Activated CD8-positive, alpha-beta memory T cell treated with anti-CD3 and anti-CD28 coated beads for 48 hours (primary cell): ENCODE results near the gene DCC.
"Not testable (repeated sequence)": the region's sequence is repeated elsewhere in the genome, so short reads cannot be mapped to it uniquely, and the experiment has no call there.

Experiments used
- DNase-seq, 3 experiments: peaks; one replicate each; pipeline ENCODE4 v3.0.0-alpha.2; 2020; ENCODE audit warnings: low read depth in 2 of 3, low spot score in 2 of 3

The DCC gene

DNA sequence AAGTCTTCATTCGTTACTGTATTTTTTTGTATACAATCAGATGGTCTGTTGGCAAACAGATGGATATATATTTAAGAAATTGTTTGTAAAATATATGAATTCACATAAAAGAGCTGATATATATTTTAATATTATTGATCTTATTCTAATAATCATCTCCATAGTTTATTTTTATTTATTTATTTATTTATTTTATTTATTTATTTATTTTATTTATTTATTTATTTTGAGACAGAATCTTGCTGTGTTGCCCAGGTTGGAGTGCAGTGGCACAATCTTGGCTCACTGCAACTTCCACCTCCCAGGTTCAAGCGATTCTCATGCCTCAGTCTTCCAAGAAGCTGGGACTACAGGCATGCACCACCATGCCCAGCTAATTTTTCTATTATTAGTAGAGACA lies 1128.2 kb downstream of the DCC start:
- DNase-seq, result not testable (repeated sequence)

DNA sequence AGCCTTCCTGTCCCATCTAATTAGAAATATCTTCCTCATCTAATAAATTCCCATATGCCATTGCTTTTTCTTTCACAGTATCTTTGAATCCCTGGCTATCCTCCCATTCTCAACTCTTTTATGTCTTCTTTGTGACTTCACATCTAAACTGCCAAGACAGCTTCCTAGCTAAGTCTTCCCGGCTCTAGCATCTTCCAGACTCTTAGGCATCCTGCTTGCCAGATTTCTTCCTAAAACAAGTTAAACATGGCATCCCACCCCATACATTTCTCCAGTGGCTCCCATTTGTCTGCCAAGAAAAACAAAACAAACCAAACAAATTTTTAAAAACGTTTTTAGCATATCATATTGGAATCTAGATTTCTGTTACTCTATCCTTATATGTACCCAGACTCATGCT lies 1132.5 kb downstream of the DCC start:
- no peak for DNase-seq

DNA sequence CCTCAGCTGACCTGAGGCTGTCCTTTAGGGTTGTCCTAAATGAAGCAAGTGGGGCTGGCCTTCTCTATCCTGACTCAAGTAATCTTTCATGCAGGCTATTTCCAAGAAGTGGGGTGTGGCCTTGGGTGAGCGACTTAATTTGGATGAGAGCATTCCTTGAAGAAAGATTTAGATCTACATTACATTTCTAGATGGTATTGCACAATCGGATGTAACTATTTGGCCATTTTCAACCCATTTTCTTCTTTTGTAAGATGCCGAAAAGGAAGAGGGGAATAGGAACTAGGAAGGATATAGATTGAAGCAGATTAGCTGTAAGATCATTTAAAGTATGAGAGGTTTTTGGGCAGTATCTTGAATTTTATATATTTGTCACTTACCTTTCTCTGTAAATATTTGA lies 1138.2 kb downstream of the DCC start:
- DNase-seq, result no peak

DNA sequence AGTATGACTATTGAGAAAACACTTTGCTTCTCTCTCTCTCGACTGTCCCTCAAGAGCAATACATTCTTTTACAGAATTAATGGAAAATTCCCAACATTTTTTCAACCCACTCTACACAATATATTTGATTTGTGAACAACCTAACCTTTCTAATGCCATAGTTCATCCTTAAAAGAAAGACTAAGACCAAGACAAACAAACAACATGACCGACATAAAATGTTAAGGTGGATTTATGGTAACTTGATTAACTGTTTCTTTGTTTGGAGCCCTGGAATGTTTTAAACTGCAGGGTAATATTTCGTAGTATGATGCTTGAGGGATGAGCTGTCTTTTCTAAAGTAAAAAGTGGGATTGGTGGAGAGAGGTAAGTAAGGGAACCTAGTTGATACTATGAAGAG lies 1146.3 kb downstream of the DCC start:
- DNase-seq, result no peak

DNA sequence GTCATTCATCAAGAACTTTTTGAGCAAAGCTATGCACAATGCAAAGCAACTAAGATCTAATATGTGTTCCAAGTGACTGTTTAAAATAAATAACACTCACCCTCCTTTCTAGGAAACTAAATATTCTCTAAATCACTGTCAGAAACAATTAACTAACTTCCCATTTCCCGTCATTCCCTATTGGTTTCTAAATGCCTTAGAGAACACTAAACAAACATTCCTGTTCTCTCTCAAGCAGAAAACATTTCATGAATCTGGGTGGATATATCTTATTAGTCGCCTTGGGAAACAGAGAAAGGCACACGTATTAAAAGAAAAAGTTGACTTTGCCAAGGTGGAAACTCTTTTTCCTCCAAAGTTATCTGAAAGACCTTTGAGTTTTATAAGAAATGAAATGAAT lies 1149.3 kb downstream of the DCC start:
- no peak for DNase-seq

DNA sequence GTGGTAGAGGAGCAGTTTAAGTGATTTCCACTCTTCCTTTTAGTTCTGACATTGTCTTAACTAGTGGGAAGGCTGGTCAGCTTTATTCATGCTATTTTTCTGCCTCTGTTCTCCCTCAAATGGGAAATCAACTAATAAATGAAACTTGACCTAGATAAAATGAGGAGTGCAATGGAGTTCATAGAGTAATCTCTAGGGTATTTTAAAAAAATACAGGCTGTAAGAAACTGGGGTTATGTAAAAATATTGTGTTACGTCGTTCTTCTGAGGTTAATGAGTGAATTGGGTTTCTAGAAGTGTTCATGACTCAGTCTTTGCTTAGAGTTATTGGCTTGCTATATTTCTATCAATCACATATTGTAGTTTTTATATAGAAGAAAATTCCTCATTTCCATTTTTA lies 1150.0 kb downstream of the DCC start:
- no peak for DNase-seq

DNA sequence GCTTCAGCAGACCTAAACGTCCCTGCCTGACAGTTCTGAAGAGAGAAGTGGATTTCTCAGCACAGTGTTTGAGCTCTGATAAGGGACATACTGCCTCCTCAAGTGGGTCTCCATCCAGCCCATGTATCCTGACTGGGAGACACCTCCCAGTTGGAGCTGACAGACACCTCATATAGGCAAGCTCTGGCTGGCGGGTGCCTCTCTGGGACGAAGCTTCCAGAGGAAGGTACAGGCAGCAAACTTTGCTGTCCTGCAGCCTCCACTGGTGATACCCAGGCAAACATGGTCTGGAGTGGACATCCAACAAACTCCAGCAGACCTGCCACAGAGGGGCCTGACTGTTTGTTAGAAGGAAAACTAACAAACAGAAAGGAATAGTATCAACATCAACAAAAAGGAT lies 1156.0 kb downstream of the DCC start:
- no peak for DNase-seq

DNA sequence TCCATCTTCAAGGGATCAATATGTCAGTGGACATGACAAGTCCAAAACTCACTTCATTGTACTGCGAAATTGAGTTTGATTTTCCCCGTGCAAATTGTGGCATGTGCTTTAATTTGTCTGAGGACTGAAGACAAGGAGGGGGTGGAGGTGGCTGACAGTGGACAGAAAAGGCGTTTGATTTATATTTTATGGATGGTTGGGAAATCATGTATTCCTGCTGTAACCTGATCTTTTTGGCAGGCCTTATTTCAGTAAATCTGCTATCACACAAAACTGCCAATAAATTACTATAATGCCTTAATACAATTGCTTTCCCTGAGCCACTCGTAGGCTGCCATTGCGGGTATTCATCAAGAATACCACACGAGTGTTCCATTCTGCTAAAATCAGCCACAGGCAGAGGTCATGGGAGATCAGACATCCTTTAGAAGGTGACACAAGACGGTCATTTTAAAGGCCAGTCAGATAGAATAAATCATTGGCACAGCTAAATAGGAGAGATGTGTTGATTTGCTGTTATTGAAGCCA lies 1164.0 kb downstream of the DCC start:
- DNase-seq, result no peak

DNA sequence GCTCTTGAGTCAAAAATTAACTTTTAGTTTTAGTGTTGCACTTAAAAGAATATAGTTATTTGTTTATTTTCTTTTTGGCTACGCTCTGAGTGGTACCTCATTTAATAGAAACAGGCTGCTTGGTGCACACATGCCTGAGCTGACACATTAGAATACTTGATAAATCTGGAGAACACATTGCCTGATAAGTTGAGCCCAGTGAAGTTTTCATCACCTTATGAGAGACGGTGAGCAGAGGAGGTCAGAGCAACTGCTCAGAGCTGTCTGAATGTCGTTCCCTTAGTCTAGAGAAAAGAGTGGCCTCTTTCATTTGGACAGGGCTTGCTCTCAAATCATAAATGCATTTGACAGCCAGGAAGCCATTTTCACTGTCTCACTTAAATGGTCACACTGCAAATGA lies 1168.5 kb downstream of the DCC start:
- no peak for DNase-seq

DNA sequence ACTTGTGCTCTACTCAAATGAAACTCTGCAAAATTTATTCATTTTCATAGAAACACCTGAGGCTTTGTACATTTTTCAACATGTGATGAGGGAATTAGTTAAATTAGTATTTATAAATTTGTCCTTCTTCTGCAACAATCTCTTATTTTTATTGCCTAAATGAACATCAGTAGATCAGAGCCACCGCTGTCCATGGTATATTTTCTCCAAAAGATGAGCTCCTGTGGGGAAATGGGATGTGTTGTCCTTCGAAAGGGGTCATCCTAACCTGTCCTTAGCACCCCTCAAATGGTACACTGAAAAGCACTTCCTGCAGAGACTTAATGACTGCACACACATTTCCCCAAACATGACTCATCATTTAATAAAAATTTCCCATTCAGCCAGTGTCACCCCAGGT lies 1169.9 kb downstream of the DCC start:
- DNase-seq, result no peak

DNA sequence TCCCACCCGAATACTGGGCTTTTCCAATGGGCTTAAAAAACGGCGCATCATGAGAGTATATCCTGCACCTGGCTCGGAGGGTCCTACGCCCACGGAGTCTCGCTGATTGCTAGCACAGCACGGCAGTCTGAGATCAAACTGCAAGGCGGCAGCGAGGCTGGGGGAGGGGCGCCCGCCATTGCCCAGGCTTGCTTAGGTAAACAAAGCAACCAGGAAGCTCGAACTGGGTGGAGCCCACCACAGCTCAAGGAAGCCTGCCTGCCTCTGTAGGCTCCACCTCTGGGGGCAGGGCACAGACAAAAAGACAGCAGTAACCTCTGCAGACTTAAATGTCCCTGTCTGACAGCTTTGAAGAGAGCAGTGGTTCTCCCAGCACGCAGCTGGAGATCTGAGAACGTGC lies 1171.7 kb downstream of the DCC start:
- not testable (repeated sequence) for DNase-seq

DNA sequence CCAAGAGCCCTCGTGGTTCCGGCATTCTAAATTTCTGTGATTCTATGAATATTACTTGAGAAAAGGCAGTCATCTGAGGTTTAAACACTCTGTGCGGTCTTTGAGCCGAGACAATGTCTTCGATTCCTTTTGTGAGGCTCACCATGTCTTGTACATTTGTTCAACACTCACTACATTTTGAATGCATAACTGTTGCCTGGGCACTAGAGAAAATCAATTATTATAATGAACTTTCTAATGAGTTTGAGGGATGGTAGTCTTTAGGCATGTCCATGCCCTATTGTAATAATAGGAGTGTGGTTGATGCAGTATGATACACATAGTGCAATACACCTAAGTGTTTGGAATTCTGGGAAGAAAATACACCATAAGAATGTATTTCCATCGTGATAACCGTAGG lies 1181.1 kb downstream of the DCC start:
- no peak for DNase-seq

DNA sequence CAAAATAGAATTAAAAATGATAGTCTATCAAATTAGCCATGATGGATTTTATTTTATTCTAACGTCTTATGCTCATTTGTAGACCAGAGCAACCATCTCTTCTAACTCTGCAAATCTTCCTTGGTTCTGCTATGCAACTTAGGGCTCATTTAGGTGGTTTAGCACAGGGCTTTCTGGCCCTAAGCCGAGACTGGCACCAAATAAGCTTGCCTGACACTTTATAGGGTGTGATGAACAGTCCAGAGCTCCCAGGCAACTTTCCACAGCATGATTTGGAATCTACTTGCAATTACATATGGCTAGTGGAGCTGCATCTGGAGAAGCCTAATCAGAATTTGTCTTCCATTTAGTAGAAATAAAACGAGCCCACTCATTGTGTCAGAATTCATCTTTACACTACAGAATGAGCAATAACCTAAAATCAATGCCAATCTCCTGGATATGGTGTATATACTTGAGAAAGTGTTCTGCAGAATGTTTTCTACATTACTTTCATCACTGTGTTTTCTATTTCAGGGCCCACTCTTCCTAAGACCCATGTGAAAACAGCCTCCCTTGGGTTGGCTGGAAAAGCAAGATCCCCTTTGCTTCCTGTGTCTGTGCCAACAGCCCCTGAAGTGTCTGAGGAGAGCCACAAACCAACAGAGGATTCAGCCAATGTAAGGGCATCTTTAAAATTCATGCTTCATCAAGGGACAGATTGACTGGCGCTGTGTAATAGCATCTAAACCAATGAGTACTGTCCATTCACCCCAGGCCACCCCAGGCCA lies 1186.3 kb downstream of the DCC start:
- DNase-seq, result no peak

DNA sequence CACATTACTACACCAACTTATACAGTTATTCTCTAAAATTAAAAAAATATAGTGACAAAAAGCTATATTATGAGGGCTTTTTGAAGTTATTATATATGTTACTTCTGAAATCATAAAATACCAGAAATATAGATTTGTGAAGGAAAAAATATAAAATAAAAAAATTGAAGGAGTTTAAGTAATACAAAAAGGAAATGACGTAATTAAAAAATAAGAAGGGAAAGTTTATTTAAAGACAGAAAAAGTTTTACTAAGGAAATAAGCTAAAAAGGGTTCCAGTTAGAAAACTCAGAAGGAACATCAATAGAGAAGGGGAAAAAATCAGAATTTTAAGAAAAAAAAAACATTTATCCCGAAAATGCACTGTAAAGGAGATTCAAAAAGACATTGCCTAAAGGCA lies 1187.4 kb downstream of the DCC start:
- DNase-seq, result no peak

DNA sequence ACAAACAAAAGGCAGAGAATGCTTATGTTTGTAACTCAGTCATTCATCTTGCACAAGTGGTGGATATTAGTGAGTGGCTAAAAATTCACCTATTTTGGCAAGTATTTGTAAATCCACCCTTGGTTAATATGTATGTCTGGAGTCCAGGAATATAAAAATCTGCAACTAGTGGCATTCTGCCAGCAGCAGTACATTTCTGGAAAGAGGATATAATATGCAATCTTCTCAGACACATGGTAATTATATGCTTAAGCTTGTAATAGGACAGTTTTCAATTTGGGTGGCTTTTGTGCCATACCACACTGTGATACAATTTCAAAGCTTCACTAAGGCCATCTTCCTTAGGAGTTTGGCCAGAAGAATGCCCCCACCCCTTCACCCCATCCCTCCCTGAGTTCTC lies 1191.2 kb downstream of the DCC start:
- DNase-seq, result no peak

DNA sequence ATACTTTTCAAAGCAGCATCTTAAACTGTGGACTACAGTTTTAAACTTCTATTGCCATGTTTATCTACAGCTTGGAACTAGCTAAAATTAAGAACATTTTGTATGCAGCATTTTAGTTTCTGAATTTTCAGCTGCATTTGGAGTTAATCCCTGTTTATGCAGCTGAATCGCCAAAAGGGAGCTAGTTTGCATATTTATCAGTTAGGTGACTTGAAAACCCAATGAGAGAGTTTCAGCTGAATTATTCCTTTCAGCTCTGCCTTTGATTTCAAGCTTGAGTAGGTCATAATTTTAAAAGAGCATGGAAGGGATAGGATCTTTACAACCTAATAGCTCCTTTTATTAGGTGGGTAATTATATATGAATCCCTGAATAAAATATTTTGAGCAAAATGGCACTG lies 1191.9 kb downstream of the DCC start:
- no peak for DNase-seq

DNA sequence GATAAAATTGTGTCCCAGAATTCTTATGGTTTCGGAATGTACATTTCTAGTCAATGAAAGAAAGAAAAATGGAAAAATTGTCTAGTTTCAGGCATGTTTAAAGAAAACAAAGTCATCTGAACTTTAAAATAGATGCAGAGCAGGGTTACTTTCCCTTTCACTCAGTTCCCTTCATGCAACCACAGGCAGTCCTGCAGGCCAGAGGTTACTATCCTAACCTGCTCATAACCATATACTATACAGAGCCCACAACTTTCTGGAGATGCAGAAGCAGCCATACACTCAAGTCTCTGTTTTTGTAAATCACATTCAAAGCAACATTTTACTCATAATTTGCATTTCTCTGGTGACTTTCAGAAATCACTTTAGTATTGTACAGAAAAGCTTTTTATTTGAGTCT lies 1194.2 kb downstream of the DCC start:
- DNase-seq, result no peak

DNA sequence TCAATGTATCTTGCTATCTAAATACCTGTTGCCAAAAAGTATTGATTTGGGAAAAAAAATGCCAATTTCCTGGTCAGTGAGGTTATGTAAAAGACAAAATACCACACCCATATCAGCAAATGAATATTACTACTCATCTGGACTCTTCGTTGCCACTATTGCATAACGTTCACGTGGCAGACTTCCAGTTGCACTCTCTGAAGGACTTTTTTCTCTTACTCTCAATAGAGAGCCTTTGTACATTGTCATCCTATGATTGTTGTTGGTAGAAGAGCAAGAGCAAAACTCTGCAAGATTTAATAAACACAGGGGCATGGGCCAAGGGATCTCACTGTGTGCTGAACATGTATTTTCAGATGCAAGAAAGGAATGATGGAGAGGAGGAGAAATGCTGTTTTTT lies 1194.7 kb downstream of the DCC start:
- no peak for DNase-seq

DNA sequence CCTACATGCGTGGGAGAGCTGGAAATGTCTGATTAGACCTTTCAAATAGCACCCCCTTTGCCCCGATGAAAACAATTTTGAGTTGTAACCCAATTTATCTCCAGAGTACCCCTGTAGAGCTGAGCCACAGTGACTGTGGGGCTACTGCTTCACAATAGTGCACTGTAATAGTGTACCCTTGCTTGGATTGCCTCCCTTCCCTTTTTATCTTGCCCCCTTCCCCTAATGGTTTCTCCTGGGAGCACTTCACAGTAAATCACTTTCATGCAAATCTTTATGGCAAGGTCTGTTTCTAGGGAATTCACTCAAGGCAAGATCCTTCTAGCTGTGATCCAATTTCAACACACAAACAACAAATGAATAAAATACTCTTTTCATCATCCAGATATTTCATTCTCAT lies 1196.9 kb downstream of the DCC start:
- no peak for DNase-seq

DNA sequence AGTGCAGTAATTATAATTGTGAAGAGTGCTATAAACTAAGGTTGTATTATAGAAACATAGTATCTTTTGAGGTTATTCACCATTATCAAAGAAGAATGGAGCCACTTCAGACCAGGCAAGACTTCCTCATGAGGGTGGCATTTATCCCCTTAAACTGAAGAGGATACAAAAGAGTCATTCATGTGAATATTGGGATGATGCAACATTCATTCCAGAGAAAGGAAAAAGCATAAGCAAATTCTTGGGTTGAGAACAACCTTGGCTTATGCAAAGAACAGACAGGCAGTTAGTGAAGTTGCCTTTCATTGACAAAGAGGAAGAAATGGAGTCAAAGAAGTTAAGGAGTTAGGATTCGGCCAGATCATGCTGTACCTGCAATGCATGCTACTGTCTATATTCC lies 1201.9 kb downstream of the DCC start:
- DNase-seq, result no peak

DNA sequence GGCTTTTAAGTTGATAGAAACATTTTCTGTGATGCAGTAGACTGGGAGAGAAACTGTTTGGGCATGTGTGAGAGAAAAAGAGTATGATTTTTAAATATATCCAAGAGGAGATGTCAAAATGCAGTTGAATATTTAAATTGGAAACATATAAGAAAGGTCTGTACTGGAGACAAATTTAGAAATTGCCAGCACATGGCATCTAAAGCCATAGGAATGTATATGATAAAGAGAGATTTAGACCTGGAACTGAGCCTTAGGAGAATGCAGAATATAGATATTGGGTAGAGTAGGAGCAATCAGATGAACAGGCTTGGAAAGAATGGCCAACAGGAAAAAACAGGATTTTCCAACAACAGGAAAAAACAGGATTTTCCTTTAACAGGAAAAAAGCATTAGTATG lies 1203.7 kb downstream of the DCC start:
- no peak for DNase-seq

DNA sequence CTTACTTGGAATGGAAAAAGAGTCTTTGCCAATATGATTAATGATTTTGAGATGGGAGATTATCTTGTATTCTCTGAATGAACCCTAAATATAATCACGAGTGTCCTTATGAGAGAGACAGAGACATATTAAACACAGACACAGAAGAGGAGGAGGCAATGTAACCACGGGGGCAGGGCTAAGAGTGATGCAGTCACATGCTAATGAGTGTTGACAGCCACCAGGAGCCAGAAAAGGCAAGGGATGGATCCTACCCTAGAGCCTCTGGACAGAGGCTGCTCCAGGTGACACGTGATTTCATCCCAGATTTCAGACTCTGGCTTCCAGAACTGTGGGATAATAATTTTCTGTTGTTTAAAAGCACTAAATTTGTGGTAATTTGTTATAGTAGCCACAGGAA lies 1204.9 kb downstream of the DCC start:
- DNase-seq, result no peak

DNA sequence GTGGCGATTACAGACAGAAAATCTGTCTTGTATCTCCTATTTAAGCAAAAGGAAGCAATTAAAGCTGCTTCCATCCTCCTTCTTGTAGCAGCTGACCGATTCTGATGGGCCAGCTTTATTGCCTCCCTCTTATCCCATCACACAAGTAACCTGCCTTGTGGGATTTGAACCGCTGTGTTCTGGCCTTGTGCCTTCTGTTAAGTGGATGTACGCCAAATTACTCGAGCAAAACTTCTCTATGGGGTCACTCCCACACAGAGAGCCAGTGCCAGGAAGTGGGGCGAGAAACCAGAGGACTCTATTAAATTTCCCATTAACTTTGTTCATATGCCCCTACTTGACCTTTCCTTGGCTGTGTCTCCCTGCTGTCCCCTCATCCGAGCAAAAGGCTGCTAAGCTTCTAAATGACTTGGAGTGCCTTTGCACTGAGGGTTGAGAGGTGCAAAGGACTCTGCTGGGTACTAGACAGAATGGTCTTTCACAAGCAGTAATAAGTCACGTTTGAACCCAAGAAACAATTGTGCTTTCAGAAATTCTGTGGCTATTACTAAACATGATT lies 1212.0 kb downstream of the DCC start:
- DNase-seq, result no peak
